NCI-H748 (cell line): ENCODE data around the gene CEMIP2.

Experiments
- DNase-seq: peaks from one replicate; lab custom pipeline; 2025; ENCODE audit not compliant: unreplicated experiment; lab: John Stamatoyannopoulos, UW

CEMIP2 gene

GRCh38 chr9:71747576-71747975 is 20.7 kb downstream of the CEMIP2 start:
- DNase-seq: no peak

- DNase-seq: no peak
Measured at GRCh38 chr9:71746758-71747125, 21.6 kb downstream of the CEMIP2 start.

GRCh38 chr9:71746023-71746757 is 22.1 kb downstream of the CEMIP2 start:
- no peak for DNase-seq

- DNase-seq: no peak
Measured at GRCh38 chr9:71744754-71745521, 23.4 kb downstream of the CEMIP2 start.

GRCh38 chr9:71743882-71744281 is 24.4 kb downstream of the CEMIP2 start:
- DNase-seq: no peak

- DNase-seq: no peak
Measured at GRCh38 chr9:71743217-71743705, 25.1 kb downstream of the CEMIP2 start.

GRCh38 chr9:71742703-71743102 is 25.6 kb downstream of the CEMIP2 start:
- DNase-seq: no peak

GRCh38 chr9:71741926-71742648 is 26.2 kb downstream of the CEMIP2 start:
- DNase-seq: no peak

- DNase-seq: no peak
Measured at GRCh38 chr9:71740199-71740598, 28.1 kb downstream of the CEMIP2 start.

- DNase-seq: no peak
Measured at GRCh38 chr9:71737455-71737854, 30.9 kb downstream of the CEMIP2 start.

GRCh38 chr9:71736236-71736635 is 32.1 kb downstream of the CEMIP2 start:
- DNase-seq: no peak

- no peak for DNase-seq
Measured at GRCh38 chr9:71734950-71735349, 33.4 kb downstream of the CEMIP2 start.

- DNase-seq: no peak
Measured at GRCh38 chr9:71733176-71733575, 35.1 kb downstream of the CEMIP2 start.

GRCh38 chr9:71729816-71730526 is 38.3 kb downstream of the CEMIP2 start:
- peak; percentile 33 for DNase-seq

- DNase-seq: peak; percentile 28
Measured at GRCh38 chr9:71726723-71727122, 41.6 kb downstream of the CEMIP2 start.

- peak; percentile 50 for DNase-seq
Measured at GRCh38 chr9:71725590-71726338, 42.5 kb downstream of the CEMIP2 start.

- DNase-seq: no peak
Measured at GRCh38 chr9:71721855-71722254, 46.5 kb downstream of the CEMIP2 start.

- DNase-seq: no peak
Measured at GRCh38 chr9:71719562-71719961, 48.8 kb downstream of the CEMIP2 start.

GRCh38 chr9:71719088-71719487 is 49.2 kb downstream of the CEMIP2 start:
- no peak for DNase-seq

GRCh38 chr9:71716138-71716909 is 52.0 kb downstream of the CEMIP2 start:
- no peak for DNase-seq
